ENCODE data around the gene TNFRSF12A. TPM values are rescaled to one million over a fixed set of nuclear protein-coding genes. Genes with fewer than 3 reads are reported as not detected.

The TNFRSF12A gene
- total RNA-seq, 1 experiment from 2014 or later, result 147 TPM

DNA sequence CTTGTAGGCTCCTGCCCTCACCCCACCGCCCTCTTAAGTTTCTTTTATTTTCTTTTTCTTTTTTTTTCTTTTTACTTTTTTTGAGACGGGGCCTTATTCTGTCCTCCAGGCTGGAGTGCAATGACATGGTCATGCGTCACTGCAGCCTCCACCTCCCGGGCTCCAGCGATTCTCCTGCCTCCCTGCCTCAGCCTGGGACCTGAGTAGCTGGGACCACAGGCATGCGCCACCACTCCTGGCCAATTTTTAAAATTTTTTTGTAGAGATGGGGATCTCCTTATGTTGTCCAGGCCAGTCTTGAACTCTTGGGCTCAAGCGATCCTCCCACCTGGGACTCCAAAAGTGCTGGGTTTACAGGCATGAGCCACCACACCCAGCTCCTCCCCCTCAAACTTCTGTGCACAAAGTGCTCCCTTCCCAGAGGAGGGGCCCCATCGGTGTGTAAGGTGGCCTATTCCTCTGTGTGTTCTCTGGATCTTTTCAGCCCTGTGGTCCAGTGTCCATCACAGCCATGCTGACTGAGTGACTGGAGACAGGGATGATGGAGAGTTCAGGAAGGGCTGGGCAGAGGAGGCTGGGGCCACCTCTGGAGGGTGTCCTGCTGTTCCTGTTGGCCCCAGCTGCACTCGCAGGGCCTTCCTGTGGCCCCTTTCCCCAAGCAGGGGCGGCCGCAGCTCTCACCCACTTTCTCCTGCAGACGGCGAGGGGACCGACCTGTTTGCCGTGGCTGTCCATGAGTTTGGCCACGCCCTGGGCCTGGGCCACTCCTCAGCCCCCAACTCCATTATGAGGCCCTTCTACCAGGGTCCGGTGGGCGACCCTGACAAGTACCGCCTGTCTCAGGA is 36.4 kb downstream of the TNFRSF12A start:
- Histone ChIP-seq H3K9ac (ENCODE audit: extremely low read depth, insufficient read length, low read length) (no peak overlapping the region), H3K18ac (ENCODE audit: insufficient read length, low read depth, low read length) (no peak overlapping the region), H4K8ac (replicated peaks; ENCODE audit: insufficient read length, low read depth, low read length) (no peak overlapping the region), H3T11ph (ENCODE audit: low read length) (no peak overlapping the region), H3K27ac (ENCODE audit: insufficient read length, low read depth, low read length) (no peak overlapping the region), H3K23ac (ENCODE audit: insufficient read length, low read depth, low read length) (no peak overlapping the region), H2BK15ac (ENCODE audit: low read depth, low read length) (no peak overlapping the region), H4K5ac (ENCODE audit: insufficient read length, low read depth, low read length) (no peak overlapping the region), H3K27me3 (ENCODE audit: insufficient read depth, low read length) (peaks cover 2% of the 10 kb centered on the region; the same call in 1 of the 2 replicates), H3K9me3 (ENCODE audit: control insufficient read depth, low read depth, low read length) (no peaks in the 10 kb centered on the region), H2BK20ac (ENCODE audit: low read depth, low read length, poor library complexity, severe bottlenecking) (no peak overlapping the region), H3K14ac (ENCODE audit: insufficient read depth, low read length) (no peak overlapping the region), H3K23me2 (ENCODE audit: insufficient read length, low read depth, low read length, poor library complexity, severe bottlenecking) (peaks cover 14% of the 10 kb centered on the region), H4K20me1 (ENCODE audit: control insufficient read depth, insufficient read depth, insufficient read length) (no peaks in the 10 kb centered on the region), H2BK5ac (ENCODE audit: insufficient read length, low read length) (no peak overlapping the region), H2AFZ (ENCODE audit: low read length) (no peak overlapping the region), H4K91ac (ENCODE audit: insufficient read length, low read depth, low read length) (no peak overlapping the region), H3K79me2 (ENCODE audit: insufficient read depth, low read length) (no peaks in the 10 kb centered on the region), H3K4ac (ENCODE audit: low read depth, low read length) (no peak overlapping the region), H2AK5ac (ENCODE audit: insufficient read length, low read length) (no peak overlapping the region), H3K4me2 (ENCODE audit: insufficient read depth, insufficient read length, low read length) (no peak overlapping the region), H2BK120ac (ENCODE audit: low read depth, low read length, poor library complexity, severe bottlenecking) (no peak overlapping the region), H3K79me1 (ENCODE audit: insufficient read depth, low read depth, low read length, poor library complexity, severe bottlenecking) (no peaks in the 10 kb centered on the region), H3K4me1 (ENCODE audit: insufficient read depth, low read length) (no peaks in the 10 kb centered on the region), H2BK12ac (ENCODE audit: insufficient read length, low read depth, low read length) (no peak overlapping the region), H3K56ac (ENCODE audit: insufficient read length, low read depth, low read length) (no peak overlapping the region)
- peaks cover 20 to 36% of the 10 kb centered on the region in 2 experiments for H3K4me1 Mint-ChIP-seq
- no CpG with 5 or more reads among the region's 19 CpGs for WGBS (ENCODE audit: extremely low coverage, insufficient read length, low lambda C conversion rate)
- no peak overlapping the region for H3K27ac Mint-ChIP-seq
- H3K36me3 Mint-ChIP-seq (ENCODE audit: insufficient read depth in 1 of 3, low read depth in 3 of 3), result peaks cover 10 to 29% (median 14%) of the 10 kb centered on the region in 3 experiments
- TF ChIP-seq, protein P1, sequence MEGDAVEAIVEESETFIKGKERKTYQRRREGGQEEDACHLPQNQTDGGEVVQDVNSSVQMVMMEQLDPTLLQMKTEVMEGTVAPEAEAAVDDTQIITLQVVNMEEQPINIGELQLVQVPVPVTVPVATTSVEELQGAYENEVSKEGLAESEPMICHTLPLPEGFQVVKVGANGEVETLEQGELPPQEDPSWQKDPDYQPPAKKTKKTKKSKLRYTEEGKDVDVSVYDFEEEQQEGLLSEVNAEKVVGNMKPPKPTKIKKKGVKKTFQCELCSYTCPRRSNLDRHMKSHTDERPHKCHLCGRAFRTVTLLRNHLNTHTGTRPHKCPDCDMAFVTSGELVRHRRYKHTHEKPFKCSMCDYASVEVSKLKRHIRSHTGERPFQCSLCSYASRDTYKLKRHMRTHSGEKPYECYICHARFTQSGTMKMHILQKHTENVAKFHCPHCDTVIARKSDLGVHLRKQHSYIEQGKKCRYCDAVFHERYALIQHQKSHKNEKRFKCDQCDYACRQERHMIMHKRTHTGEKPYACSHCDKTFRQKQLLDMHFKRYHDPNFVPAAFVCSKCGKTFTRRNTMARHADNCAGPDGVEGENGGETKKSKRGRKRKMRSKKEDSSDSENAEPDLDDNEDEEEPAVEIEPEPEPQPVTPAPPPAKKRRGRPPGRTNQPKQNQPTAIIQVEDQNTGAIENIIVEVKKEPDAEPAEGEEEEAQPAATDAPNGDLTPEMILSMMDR (conservative IDR thresholded peaks at IDR 0.05), result no peak
- H3K27me3 Mint-ChIP-seq (ENCODE audit: low read depth), result peaks cover 32% of the 10 kb centered on the region
- DNase-seq, result no peak
- H3K4me3 Mint-ChIP-seq, result no peak overlapping the region
- no peaks in the 10 kb centered on the region; a peak in 2 of 5 replicates for H3K9me3 Mint-ChIP-seq

Data from H9 (cell line).